Astrocyte (in vitro differentiated cells and primary cell): Measurements from ENCODE around the gene SCGB1D1.
"Not testable (repeated sequence)": the region's sequence is repeated elsewhere in the genome, so short reads cannot be mapped to it uniquely, and the experiment has no call there.

Experiments
- EZH2 ChIP-seq: IDR thresholded peaks from 2 replicates; pipeline ENCODE4 v1.6.1; 2012; ENCODE audit warnings: mild to moderate bottlenecking, low read length, inconsistent platforms; ENCODE audit not compliant: insufficient read depth
- TF ChIP-seq, protein P1 (sequence below): IDR thresholded peaks from 2 replicates; pipeline ENCODE4 v1.5.1; 2011; ENCODE audit warnings: low read depth, mild to moderate bottlenecking, inconsistent platforms, low read length, moderate library complexity; ENCODE audit not compliant: insufficient read depth

GRCh38 chr11:62206276-62207066, 16.5 kb downstream of the SCGB1D1 start:
- TF ChIP-seq EZH2 = not testable (repeated sequence)
- TF ChIP-seq, protein P1, sequence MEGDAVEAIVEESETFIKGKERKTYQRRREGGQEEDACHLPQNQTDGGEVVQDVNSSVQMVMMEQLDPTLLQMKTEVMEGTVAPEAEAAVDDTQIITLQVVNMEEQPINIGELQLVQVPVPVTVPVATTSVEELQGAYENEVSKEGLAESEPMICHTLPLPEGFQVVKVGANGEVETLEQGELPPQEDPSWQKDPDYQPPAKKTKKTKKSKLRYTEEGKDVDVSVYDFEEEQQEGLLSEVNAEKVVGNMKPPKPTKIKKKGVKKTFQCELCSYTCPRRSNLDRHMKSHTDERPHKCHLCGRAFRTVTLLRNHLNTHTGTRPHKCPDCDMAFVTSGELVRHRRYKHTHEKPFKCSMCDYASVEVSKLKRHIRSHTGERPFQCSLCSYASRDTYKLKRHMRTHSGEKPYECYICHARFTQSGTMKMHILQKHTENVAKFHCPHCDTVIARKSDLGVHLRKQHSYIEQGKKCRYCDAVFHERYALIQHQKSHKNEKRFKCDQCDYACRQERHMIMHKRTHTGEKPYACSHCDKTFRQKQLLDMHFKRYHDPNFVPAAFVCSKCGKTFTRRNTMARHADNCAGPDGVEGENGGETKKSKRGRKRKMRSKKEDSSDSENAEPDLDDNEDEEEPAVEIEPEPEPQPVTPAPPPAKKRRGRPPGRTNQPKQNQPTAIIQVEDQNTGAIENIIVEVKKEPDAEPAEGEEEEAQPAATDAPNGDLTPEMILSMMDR = not testable (repeated sequence)
